B cell (primary cell): ENCODE data around the gene ZBTB37.

Source experiments
- EZH2 ChIP-seq: IDR thresholded peaks from 2 replicates; pipeline ENCODE4 v1.6.1; 2012; ENCODE audit warnings: borderline replicate concordance, low read depth, mild to moderate bottlenecking, moderate library complexity, low read length; ENCODE audit not compliant: insufficient read depth, poor library complexity, severe bottlenecking
- TF ChIP-seq, protein P1 (sequence below): fragments of 200-600 bp; IDR thresholded peaks from one replicate; pipeline ENCODE4 v1.8.0; 2022; ENCODE audit warnings: antibody characterized with exemption, mild to moderate bottlenecking

DNA sequence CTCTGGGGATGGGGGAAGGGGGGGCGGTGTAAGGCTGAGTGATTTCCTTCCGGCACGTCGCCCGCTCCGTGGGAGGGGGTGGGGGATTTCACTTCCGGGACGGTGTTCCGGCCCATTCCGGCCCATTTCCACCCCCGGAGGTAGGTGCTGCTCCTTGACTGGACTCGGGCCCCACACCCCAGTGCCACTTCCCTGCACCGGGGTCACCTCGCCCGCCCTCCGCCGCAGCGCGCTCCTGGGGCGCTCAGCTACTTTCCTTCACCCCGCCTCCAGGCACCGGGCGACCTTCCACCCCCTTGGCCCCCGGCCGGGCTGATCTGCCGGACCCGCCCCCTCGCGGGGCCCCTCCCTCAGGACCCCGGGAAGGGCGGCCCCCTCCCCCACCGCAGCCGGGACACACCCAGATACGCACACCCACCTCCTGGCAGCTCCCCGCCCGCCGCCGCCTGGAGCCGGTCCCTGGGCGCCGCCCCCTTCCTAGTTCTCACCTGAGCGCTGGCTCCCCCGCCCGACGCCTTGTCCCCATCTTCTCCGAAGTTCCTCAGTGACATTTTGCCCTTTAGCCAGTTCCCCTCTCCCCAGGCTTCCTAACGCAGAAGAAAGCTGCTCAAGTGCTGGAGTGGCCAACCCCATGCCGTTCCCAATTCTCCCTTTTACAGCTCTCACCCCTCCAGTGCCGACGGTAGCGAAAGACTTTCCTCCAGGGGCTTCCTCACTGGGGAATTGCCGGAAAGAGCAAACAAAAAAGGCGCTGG, at the start of gene ZBTB37:
- TF ChIP-seq, protein P1, sequence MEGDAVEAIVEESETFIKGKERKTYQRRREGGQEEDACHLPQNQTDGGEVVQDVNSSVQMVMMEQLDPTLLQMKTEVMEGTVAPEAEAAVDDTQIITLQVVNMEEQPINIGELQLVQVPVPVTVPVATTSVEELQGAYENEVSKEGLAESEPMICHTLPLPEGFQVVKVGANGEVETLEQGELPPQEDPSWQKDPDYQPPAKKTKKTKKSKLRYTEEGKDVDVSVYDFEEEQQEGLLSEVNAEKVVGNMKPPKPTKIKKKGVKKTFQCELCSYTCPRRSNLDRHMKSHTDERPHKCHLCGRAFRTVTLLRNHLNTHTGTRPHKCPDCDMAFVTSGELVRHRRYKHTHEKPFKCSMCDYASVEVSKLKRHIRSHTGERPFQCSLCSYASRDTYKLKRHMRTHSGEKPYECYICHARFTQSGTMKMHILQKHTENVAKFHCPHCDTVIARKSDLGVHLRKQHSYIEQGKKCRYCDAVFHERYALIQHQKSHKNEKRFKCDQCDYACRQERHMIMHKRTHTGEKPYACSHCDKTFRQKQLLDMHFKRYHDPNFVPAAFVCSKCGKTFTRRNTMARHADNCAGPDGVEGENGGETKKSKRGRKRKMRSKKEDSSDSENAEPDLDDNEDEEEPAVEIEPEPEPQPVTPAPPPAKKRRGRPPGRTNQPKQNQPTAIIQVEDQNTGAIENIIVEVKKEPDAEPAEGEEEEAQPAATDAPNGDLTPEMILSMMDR: no peak
- TF ChIP-seq EZH2: no peak
